GM23338 (cell line): ENCODE results near the gene TRAPPC12. TPM values are rescaled to one million over a fixed set of nuclear protein-coding genes. Genes with fewer than 3 reads are reported as not detected.

Source experiments
- ATAC-seq: fragments of 200-7000 bp; cut with Tn5 transposase; 3 replicates; pipeline ENCODE4 v1.9.1; 2020
- DNase-seq: peaks from one replicate; pipeline ENCODE4 v3.0.0-alpha.2; 2015; ENCODE audit warnings: low spot score
- H2AFZ ChIP-seq: fragments of 200-600 bp; sonication (generic); 2 replicates; pipeline ENCODE4 v1.8.0; 2016; ENCODE audit warnings: antibody characterized with exemption, mild to moderate bottlenecking, moderate library complexity
- H3F3A ChIP-seq: fragments of 200-600 bp; sonication (generic); replicated peaks from 2 replicates; pipeline ENCODE4 v1.8.0; 2017; ENCODE audit warnings: antibody characterized with exemption, mixed run types, low read depth
- H3K27ac ChIP-seq: fragments of 200-600 bp; sonication (generic); 2 replicates; pipeline ENCODE4 v1.6.1; 2016; ENCODE audit warnings: low read depth
- H3K27me3 ChIP-seq: fragments of 200-600 bp; sonication (generic); 2 replicates; pipeline ENCODE4 v1.8.0; 2016; ENCODE audit warnings: mild to moderate bottlenecking, mixed run types, moderate library complexity; ENCODE audit not compliant: insufficient read depth
- H3K36me3 ChIP-seq: fragments of 200-600 bp; sonication (generic); 2 replicates; pipeline ENCODE4 v1.8.0; 2016; ENCODE audit warnings: mild to moderate bottlenecking; ENCODE audit not compliant: insufficient read depth
- H3K4me1 ChIP-seq: fragments of 200-600 bp; sonication (generic); 2 replicates; pipeline ENCODE4 v1.8.0; 2016; ENCODE audit warnings: mild to moderate bottlenecking, moderate library complexity; ENCODE audit not compliant: insufficient read depth
- H3K4me2 ChIP-seq: fragments of 200-600 bp; sonication (generic); 2 replicates; pipeline ENCODE4 v1.7.1; 2017; ENCODE audit warnings: mixed run types
- H3K4me3 ChIP-seq: fragments of 200-600 bp; sonication (generic); 2 replicates; pipeline ENCODE4 v1.6.1; 2016; ENCODE audit warnings: mixed run types
- H3K79me2 ChIP-seq: fragments of 200-600 bp; sonication (generic); replicated peaks from 2 replicates; pipeline ENCODE4 v1.8.0; 2017; ENCODE audit warnings: mild to moderate bottlenecking; ENCODE audit not compliant: insufficient read depth
- H3K9me2 ChIP-seq: fragments of 200-600 bp; sonication (generic); 2 replicates; pipeline ENCODE4 v1.8.0; 2017; ENCODE audit not compliant: insufficient read depth
- H4K20me1 ChIP-seq: fragments of 200-600 bp; sonication (generic); replicated peaks from 2 replicates; pipeline ENCODE4 v1.8.0; 2017; ENCODE audit warnings: mild to moderate bottlenecking; ENCODE audit not compliant: insufficient read depth
- H3K27ac Mint-ChIP-seq: 2 replicates; pipeline ENCODE4 v1.8.0; 2020; ENCODE audit warnings: inconsistent platforms, mild to moderate bottlenecking, moderate library complexity, mixed read lengths
- H3K27me3 Mint-ChIP-seq: 3 replicates; pipeline ENCODE4 v1.8.0; 2022; ENCODE audit warnings: low read depth, mild to moderate bottlenecking, moderate library complexity, mixed read lengths, inconsistent platforms; ENCODE audit not compliant: insufficient read depth, poor library complexity
- H3K36me3 Mint-ChIP-seq: 3 replicates; pipeline ENCODE4 v1.8.0; 2021; ENCODE audit warnings: low read depth, mild to moderate bottlenecking, inconsistent platforms, moderate library complexity, mixed read lengths
- H3K4me1 Mint-ChIP-seq: 3 replicates; pipeline ENCODE4 v1.8.0; 2020; ENCODE audit warnings: mild to moderate bottlenecking, inconsistent platforms, mixed read lengths
- H3K4me3 Mint-ChIP-seq: 3 replicates; pipeline ENCODE4 v1.8.0; 2021; ENCODE audit warnings: moderate library complexity, mild to moderate bottlenecking, inconsistent platforms, mixed read lengths
- H3K9me3 Mint-ChIP-seq: 3 replicates; pipeline ENCODE4 v1.8.0; 2020; ENCODE audit warnings: moderate library complexity, mild to moderate bottlenecking, inconsistent platforms, mixed read lengths
- CREB1 ChIP-seq: fragments of 250-450 bp; sonication (Bioruptor Pico); IDR thresholded peaks from 2 replicates; pipeline ENCODE4 v1.5.0; 2020; ENCODE audit warnings: low read depth, mild to moderate bottlenecking, moderate library complexity
- ETS1 ChIP-seq: IDR thresholded peaks from 2 replicates; pipeline ENCODE4 v1.6.1; 2016; ENCODE audit warnings: antibody characterized with exemption
- EZH2 ChIP-seq: fragments of 200-600 bp; sonication (generic); IDR thresholded peaks from one replicate; pipeline ENCODE4 v1.8.0; 2017; ENCODE audit warnings: antibody characterized with exemption, mild to moderate bottlenecking, low read depth; ENCODE audit not compliant: unreplicated experiment
- EZH2phosphoT487 ChIP-seq: fragments of 200-600 bp; sonication (generic); IDR thresholded peaks from one replicate; pipeline ENCODE4 v1.8.1; 2018; ENCODE audit warnings: antibody characterized with exemption; ENCODE audit not compliant: unreplicated experiment
- NANOG ChIP-seq: IDR thresholded peaks from 2 replicates; pipeline ENCODE4 v1.6.1; 2016; ENCODE audit warnings: antibody characterized with exemption, borderline replicate concordance
- POLR2AphosphoS5 ChIP-seq: IDR thresholded peaks from 2 replicates; pipeline ENCODE4 v1.6.1; 2016; ENCODE audit warnings: antibody characterized with exemption, low read depth
- STAT1 ChIP-seq: IDR thresholded peaks from one replicate; pipeline ENCODE4 v1.6.1; 2016; ENCODE audit warnings: antibody characterized with exemption; ENCODE audit not compliant: unreplicated experiment
- ZNF114 ChIP-seq: fragments of 250-450 bp; sonication (Bioruptor Pico); IDR thresholded peaks from 2 replicates; pipeline ENCODE4 v1.5.0; 2020; ENCODE audit warnings: mild to moderate bottlenecking, moderate library complexity
- ZNF331 ChIP-seq: fragments of 250-450 bp; sonication (Bioruptor Pico); IDR thresholded peaks from 2 replicates; pipeline ENCODE4 v1.5.0; 2020; ENCODE audit warnings: low read depth, mild to moderate bottlenecking, moderate library complexity
- polyA plus RNA-seq: library from polyadenylated mRNA; unstranded; fragments of >200 nt; fragmentation: Nextera tagmentation; extraction: Ambion mirVana; gene quantifications from 2 replicates; pipeline ENCODE4 v1.2.1, GENCODE V29; 2016
- total RNA-seq: library from RNA; depleted of rRNA; stranded (reverse); fragments of >200 nt; shearing (Covaris generic); gene quantifications from 2 replicates; pipeline ENCODE4 v1.2.3, GENCODE V29; 2014
- TF ChIP-seq, protein P1 (sequence below), 2 experiments: fragments of 200-600 bp in 1 of 2; sonication (generic) in 1 of 2; conservative IDR thresholded peaks; 2 replicates each; pipeline versions ENCODE4 v1.5.1 to v1.6.1; 2016 to 2017; ENCODE audit warnings: antibody characterized with exemption in 2 of 2, low read depth in 2 of 2, mild to moderate bottlenecking in 2 of 2, moderate library complexity in 1 of 2
- TF ChIP-seq, protein P2 (sequence below): fragments of 250-450 bp; sonication (Bioruptor Pico); IDR thresholded peaks from 2 replicates; pipeline ENCODE4 v1.5.0; 2020; ENCODE audit warnings: mild to moderate bottlenecking, moderate library complexity
- TF ChIP-seq, protein P3 (sequence below): IDR thresholded peaks from one replicate; pipeline ENCODE4 v1.6.1; 2018; ENCODE audit warnings: antibody characterized with exemption; ENCODE audit not compliant: unreplicated experiment

TRAPPC12 gene
- total and polyA plus RNA-seq, 2 experiments from 2014 or later, result 48.9 to 57.7 TPM

GRCh38 chr2:3428577-3428976 is 49.1 kb downstream of the TRAPPC12 start (continued):
- TF ChIP-seq ETS1 (no peak), POLR2AphosphoS5 (no peak), EZH2phosphoT487 (no peak), ZNF331 (CRISPR knock-in tag) (no peak), NANOG (no peak)

GRCh38 chr2:3429066-3429610 is 49.6 kb downstream of the TRAPPC12 start:
- Mint-ChIP-seq H3K36me3 (peaks cover 15% of the 10 kb centered on the region), H3K4me3 (no peak overlapping the region), H3K9me3 (no peaks in the 10 kb centered on the region), H3K27me3 (no peaks in the 10 kb centered on the region), H3K27ac (no peak overlapping the region), H3K4me1 (peaks cover 7% of the 10 kb centered on the region; the same call in 2 of the 3 replicates)
- no peak overlapping the region for H3K4me3 ChIP-seq
- H3K9me2 ChIP-seq, result no peaks in the 10 kb centered on the region
- no peak overlapping the region for H3K27ac ChIP-seq
- 0 out of 2 replicates have a peak, but pooled peaks cover 2% of the 10 kb centered on the region for H4K20me1 ChIP-seq
- H3K4me1 ChIP-seq, result no peaks in the 10 kb centered on the region
- no peaks in the 10 kb centered on the region for H3K79me2 ChIP-seq
- no peak for ATAC-seq
- no peaks in the 10 kb centered on the region for H3F3A ChIP-seq
- no peaks in the 10 kb centered on the region for H3K27me3 ChIP-seq
- peaks cover 13% of the 10 kb centered on the region for H3K36me3 ChIP-seq
- no peak overlapping the region for H2AFZ ChIP-seq
- no peak for DNase-seq
- no peak overlapping the region for H3K4me2 ChIP-seq
- TF ChIP-seq, protein P1, sequence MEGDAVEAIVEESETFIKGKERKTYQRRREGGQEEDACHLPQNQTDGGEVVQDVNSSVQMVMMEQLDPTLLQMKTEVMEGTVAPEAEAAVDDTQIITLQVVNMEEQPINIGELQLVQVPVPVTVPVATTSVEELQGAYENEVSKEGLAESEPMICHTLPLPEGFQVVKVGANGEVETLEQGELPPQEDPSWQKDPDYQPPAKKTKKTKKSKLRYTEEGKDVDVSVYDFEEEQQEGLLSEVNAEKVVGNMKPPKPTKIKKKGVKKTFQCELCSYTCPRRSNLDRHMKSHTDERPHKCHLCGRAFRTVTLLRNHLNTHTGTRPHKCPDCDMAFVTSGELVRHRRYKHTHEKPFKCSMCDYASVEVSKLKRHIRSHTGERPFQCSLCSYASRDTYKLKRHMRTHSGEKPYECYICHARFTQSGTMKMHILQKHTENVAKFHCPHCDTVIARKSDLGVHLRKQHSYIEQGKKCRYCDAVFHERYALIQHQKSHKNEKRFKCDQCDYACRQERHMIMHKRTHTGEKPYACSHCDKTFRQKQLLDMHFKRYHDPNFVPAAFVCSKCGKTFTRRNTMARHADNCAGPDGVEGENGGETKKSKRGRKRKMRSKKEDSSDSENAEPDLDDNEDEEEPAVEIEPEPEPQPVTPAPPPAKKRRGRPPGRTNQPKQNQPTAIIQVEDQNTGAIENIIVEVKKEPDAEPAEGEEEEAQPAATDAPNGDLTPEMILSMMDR (conservative IDR thresholded peaks at IDR 0.05; ENCODE audit: low read depth in 2 of 2), result no peak
- no peak for TF ChIP-seq POLR2AphosphoS5
- no peak for TF ChIP-seq EZH2
- TF ChIP-seq ZNF331 (CRISPR knock-in tag), result no peak
- no peak for TF ChIP-seq CREB1 (CRISPR knock-in tag)
- no peak for TF ChIP-seq ZNF114 (CRISPR knock-in tag)
- no peak for TF ChIP-seq STAT1
- TF ChIP-seq, protein P2, sequence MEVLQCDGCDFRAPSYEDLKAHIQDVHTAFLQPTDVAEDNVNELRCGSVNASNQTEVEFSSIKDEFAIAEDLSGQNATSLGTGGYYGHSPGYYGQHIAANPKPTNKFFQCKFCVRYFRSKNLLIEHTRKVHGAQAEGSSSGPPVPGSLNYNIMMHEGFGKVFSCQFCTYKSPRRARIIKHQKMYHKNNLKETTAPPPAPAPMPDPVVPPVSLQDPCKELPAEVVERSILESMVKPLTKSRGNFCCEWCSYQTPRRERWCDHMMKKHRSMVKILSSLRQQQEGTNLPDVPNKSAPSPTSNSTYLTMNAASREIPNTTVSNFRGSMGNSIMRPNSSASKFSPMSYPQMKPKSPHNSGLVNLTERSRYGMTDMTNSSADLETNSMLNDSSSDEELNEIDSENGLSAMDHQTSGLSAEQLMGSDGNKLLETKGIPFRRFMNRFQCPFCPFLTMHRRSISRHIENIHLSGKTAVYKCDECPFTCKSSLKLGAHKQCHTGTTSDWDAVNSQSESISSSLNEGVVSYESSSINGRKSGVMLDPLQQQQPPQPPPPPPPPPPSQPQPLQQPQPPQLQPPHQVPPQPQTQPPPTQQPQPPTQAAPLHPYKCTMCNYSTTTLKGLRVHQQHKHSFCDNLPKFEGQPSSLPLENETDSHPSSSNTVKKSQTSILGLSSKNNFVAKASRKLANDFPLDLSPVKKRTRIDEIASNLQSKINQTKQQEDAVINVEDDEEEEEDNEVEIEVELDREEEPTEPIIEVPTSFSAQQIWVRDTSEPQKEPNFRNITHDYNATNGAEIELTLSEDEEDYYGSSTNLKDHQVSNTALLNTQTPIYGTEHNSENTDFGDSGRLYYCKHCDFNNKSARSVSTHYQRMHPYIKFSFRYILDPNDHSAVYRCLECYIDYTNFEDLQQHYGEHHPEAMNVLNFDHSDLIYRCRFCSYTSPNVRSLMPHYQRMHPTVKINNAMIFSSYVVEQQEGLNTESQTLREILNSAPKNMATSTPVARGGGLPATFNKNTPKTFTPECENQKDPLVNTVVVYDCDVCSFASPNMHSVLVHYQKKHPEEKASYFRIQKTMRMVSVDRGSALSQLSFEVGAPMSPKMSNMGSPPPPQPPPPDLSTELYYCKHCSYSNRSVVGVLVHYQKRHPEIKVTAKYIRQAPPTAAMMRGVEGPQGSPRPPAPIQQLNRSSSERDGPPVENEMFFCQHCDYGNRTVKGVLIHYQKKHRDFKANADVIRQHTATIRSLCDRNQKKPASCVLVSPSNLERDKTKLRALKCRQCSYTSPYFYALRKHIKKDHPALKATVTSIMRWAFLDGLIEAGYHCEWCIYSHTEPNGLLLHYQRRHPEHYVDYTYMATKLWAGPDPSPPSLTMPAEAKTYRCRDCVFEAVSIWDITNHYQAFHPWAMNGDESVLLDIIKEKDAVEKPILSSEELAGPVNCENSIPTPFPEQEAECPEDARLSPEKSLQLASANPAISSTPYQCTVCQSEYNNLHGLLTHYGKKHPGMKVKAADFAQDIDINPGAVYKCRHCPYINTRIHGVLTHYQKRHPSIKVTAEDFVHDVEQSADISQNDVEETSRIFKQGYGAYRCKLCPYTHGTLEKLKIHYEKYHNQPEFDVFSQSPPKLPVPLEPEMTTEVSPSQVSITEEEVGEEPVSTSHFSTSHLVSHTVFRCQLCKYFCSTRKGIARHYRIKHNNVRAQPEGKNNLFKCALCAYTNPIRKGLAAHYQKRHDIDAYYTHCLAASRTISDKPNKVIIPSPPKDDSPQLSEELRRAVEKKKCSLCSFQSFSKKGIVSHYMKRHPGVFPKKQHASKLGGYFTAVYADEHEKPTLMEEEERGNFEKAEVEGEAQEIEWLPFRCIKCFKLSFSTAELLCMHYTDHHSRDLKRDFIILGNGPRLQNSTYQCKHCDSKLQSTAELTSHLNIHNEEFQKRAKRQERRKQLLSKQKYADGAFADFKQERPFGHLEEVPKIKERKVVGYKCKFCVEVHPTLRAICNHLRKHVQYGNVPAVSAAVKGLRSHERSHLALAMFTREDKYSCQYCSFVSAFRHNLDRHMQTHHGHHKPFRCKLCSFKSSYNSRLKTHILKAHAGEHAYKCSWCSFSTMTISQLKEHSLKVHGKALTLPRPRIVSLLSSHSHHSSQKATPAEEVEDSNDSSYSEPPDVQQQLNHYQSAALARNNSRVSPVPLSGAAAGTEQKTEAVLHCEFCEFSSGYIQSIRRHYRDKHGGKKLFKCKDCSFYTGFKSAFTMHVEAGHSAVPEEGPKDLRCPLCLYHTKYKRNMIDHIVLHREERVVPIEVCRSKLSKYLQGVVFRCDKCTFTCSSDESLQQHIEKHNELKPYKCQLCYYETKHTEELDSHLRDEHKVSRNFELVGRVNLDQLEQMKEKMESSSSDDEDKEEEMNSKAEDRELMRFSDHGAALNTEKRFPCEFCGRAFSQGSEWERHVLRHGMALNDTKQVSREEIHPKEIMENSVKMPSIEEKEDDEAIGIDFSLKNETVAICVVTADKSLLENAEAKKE (CRISPR knock-in tag), result no peak
- TF ChIP-seq, protein P3, sequence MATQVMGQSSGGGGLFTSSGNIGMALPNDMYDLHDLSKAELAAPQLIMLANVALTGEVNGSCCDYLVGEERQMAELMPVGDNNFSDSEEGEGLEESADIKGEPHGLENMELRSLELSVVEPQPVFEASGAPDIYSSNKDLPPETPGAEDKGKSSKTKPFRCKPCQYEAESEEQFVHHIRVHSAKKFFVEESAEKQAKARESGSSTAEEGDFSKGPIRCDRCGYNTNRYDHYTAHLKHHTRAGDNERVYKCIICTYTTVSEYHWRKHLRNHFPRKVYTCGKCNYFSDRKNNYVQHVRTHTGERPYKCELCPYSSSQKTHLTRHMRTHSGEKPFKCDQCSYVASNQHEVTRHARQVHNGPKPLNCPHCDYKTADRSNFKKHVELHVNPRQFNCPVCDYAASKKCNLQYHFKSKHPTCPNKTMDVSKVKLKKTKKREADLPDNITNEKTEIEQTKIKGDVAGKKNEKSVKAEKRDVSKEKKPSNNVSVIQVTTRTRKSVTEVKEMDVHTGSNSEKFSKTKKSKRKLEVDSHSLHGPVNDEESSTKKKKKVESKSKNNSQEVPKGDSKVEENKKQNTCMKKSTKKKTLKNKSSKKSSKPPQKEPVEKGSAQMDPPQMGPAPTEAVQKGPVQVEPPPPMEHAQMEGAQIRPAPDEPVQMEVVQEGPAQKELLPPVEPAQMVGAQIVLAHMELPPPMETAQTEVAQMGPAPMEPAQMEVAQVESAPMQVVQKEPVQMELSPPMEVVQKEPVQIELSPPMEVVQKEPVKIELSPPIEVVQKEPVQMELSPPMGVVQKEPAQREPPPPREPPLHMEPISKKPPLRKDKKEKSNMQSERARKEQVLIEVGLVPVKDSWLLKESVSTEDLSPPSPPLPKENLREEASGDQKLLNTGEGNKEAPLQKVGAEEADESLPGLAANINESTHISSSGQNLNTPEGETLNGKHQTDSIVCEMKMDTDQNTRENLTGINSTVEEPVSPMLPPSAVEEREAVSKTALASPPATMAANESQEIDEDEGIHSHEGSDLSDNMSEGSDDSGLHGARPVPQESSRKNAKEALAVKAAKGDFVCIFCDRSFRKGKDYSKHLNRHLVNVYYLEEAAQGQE, result no peak
- no peak for TF ChIP-seq NANOG
